ENCODE measurements around the gene PRKCE.
"Not testable (repeated sequence)": the region's sequence is repeated elsewhere in the genome, so short reads cannot be mapped to it uniquely, and the experiment has no call there.

PRKCE gene

GRCh38 chr2:45883603-45884000, 232.1 kb downstream of the PRKCE start:
- no peak for DNase-seq (ENCODE audit: low read depth in 2 of 3, low spot score in 1 of 3)

DNA sequence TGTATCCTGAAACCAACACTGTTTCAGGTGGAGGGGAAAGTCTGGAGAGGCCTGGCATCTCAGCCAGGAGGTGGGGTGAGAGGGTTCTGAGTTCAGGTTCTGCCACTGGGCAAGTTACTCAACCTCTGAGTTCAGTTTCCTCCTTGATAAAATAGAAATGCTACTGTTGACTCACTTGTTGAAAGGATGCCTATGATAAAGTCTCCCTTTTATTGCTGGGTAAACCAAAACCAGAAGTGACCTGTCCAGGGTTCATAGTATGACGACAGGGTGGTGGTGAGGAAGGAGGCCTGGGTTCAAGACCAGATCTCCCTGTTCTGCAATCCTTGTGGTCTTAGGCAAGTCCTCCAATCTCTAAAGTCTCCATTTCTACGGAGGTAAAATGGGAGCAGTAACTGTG, 232.7 kb downstream of the PRKCE start:
- DNase-seq (ENCODE audit: low read depth in 2 of 3, low spot score in 1 of 3) = no peak

DNA sequence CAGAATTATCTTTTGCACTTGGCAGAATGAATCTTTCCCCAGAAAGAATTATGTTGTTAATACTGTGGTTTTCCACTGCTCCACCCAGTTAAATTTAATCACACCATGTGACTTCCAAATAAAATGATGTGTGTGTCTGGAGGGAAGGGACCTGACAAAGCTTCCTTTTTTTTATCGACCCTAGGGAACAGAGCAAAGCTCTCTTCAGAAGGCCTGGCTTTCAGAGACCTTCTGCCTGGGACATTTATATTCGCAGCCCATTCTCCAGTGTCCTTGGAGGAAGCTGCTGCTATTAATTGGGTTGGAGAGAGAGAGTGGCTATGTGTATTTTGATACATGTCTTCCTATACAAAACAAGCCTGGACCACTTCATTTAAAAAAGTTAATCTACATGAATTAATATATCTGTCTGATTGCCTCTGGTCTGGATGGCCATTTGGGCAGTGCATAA, 233.7 kb downstream of the PRKCE start:
- DNase-seq (ENCODE audit: low read depth in 2 of 3, low spot score in 1 of 3) = no peak

DNA sequence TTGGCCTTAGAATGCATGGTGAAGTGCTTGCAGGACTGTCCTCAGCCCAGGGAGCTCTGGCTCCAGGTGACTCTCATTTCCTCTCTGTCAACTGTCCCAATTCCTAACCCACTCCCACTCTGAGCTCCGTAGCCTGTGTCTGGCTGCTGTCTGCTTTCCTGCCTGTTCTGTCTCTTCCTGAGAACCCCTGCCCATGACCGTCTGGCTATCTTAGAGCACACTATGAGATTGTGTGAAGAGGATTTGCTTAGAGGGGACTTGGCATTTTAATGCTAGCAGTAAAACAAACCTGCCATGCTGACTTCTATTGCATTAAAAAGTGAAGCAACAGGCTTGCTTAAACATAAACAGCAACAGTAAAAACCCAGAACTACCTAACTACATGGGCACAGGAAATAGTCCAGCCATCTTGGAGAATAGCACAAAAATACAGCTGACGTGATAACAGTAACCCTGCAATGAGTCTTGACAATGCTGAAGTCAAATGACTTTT, 234.7 kb downstream of the PRKCE start:
- no peak for DNase-seq (ENCODE audit: low read depth in 2 of 3, low spot score in 1 of 3)

DNA sequence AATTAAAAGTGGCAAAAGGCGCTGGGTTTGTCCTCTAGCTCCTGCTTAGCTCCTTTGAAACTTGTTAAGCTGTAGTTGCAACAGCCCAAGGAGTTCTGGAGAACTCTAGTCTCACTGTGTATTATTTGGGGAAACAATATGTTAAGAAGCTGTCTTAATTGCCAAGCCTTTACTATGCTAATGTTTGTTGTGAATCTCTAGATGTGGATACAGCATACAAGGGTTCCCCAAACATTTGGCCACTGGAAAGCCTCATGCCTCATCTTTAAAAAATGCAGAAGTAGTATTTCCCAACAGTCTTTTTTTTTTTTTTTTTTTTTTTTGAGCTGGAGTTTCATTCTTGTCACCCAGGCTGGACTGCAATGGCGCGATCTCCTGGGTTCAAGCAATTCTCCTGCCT, 236.7 kb downstream of the PRKCE start:
- no peak for DNase-seq (ENCODE audit: low read depth in 2 of 3, low spot score in 1 of 3)

DNA sequence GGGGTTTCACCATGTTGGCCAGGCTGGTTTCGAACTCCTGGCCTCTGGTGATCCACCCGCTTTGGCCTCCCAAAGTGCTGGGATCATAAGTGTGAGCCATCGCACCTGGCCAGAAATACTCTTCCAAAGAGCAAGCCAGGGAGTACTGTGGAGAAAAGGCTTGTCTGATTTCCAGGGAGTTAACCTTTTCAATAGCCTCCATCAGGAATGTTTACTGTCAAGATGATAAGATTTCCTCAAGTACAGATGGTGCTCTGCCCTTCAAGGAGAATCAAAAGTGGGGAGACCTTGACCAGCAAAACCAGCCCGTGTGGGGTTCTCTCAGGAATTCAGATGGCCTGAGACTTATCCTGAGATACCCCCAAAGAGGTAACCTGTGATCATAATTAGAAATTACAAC, 237.2 kb downstream of the PRKCE start:
- no peak for DNase-seq (ENCODE audit: low read depth in 2 of 3, low spot score in 1 of 3)

DNA sequence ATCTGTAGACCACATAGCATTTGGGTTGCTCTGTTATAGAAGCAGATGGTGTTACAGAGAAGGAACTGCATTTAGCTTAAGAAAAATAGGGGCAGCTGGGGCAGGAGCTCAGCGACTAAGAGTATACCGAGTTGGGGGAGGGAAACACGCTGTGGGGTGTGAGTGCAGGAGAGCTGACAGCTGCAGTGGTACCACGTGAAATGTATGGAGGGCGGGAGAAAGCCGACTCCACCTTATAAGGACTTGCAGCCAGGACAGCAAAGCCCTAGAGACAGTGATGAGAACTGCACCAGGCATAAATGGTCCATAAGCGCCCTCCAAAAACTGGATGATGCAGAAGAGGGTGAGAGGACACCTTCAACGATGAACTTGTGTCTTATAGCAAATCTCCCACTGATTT, 237.6 kb downstream of the PRKCE start:
- no peak for DNase-seq (ENCODE audit: low read depth in 2 of 3, low spot score in 1 of 3)

DNA sequence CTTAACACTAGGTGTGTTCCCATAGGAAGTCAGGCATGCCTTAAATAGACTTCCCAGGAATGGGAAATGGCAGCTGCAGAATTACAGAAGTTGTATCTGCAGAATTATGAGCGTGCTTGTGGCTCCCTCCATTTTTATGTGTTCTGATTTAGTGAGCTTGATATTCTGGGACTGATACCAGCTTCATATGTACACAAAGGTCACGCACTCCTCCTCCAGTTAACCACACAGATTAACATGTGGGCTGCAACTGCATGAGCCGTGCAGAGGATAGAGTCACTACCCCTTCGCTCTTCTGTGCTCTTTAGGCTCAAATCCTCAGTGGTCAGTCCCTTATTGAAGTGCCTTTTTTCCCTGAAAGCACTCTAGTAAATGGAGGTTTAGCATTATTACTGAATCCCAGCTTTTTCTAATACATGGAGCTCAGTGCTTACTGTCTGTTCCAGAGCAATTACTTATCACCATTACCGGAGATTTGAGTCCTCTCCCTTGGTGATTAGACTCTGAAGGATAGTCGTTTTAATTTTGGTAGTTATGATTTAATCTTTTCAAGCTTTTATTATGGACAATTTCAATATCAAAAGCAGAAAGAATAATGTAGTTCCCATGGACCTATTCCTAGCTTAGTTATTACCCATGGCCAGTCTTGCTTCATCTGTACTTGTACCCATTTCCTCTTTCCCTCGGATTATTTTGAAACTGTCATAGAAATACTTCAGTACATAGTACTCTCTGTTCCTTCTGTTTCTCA, 238.3 kb downstream of the PRKCE start:
- no peak for DNase-seq (ENCODE audit: low read depth in 2 of 3, low spot score in 1 of 3)

DNA sequence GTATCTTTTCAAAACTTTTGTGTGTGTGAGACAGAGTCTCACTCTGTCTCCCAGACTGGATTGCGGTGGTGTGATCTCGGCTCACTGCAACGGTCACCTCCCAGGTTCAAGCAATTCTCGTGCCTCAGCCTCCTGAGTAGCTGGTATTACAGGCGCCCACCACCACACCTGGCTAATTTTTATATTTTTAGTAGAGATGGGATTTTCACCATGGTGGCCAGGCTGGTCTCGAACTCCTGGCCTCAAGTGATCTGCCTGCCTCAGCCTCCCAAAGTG, 238.8 kb downstream of the PRKCE start:
- not testable (repeated sequence) for DNase-seq (ENCODE audit: low read depth in 2 of 3, low spot score in 1 of 3)

- no peak for DNase-seq (ENCODE audit: low read depth in 2 of 3, low spot score in 1 of 3)
Observed at GRCh38 chr2:45890819-45891218, 239.3 kb downstream of the PRKCE start.

- no peak for DNase-seq (ENCODE audit: low read depth in 2 of 3, low spot score in 1 of 3)
Observed at GRCh38 chr2:45891719-45892424, 240.4 kb downstream of the PRKCE start.

GRCh38 chr2:45892425-45892745, 240.9 kb downstream of the PRKCE start:
- no peak for DNase-seq (ENCODE audit: low read depth in 2 of 3, low spot score in 1 of 3)

GRCh38 chr2:45892757-45893156, 241.3 kb downstream of the PRKCE start:
- DNase-seq (ENCODE audit: low read depth in 2 of 3, low spot score in 1 of 3) = no peak

DNA sequence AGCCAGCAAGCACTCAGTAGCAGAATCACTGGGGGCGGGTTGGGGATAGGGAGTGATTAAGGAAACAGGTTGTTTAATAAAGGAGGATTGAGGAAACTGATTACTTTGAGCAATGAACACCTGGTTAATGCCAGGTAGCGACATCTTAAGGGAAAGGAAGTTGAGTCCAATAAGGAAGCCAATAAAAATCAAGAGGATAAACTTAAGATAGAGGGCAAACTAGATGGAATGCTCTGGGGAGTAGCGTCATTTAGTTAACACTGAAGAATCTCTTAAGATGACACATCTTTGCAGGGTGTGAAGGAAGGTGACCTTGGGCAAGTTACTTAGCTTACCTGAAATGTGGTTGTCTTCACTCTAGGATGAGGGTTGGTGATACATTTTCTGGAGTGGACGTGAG, 242.7 kb downstream of the PRKCE start:
- DNase-seq (ENCODE audit: low read depth in 2 of 3, low spot score in 1 of 3) = no peak

DNA sequence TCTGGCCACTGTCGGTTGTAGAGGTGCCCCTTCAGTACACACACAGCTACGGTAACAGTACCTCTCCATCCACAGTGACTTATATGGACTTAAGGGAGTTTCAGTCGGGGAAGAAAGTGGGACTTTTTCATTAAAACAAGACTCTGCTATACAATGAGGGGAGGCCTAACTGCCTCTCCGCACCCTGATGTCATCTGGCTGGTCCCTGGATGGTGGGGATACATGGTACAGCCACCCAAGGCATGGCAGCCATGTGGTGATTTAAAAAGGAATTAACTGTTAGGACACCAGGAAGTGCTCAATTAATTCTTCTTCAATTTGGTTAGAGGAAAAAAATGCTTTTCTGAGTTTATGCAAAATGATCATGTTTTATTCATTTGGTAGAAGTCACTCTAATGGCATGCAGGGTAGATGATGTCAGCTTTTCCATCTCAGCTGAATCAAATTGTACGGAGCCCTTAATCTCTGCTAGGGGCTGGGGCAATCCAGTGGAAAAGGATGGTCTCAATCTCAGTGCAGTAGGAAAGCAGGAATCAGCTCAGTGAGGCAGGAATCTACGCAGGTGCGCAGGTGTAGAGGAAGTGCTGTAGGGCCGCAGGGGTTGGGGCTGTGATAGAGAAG, 243.9 kb downstream of the PRKCE start:
- no peak for DNase-seq (ENCODE audit: low read depth in 2 of 3, low spot score in 1 of 3)

- DNase-seq (ENCODE audit: low read depth in 2 of 3, low spot score in 1 of 3) = no peak
Observed at GRCh38 chr2:45896311-45896710, 244.8 kb downstream of the PRKCE start.

DNA sequence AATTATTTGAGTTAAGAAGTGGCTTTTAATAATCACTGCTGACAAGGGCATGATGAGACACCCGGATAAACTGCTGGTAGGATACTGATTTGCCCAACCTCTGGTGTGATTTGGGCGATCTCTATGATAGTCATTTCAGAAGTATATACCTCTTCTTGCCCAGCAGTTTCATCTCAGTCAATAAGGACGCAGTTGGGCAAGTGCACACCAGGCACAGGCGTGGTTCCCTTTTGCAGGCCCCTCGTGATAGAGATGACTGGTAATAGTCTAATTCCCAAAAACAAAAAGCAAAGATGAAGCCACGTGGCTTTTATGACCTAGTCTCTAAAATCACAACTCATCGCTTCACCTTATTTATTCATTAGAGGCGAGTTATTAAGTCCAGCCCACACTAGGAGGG, 246.4 kb downstream of the PRKCE start:
- no peak for DNase-seq (ENCODE audit: low read depth in 2 of 3, low spot score in 1 of 3)

DNA sequence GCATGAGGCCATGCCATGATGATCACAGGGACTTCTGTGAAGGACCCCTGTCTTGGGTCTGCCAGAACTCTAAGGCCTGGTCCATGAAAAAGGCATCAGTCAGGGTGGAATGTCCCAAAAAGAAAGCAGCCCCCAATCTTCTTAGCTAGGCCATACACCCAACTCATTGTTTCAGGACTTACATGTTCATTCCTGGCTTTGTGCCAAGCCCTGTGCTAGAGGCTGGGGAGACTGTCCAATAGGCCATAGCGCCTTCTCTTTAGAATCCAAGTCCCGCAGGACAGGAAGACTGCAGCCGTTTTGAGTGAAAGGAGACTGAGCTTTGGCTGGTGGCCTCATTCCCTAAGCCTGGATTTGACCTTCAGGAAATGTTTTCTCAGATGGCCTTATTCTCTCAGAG, 247.3 kb downstream of the PRKCE start:
- no peak for DNase-seq (ENCODE audit: low read depth in 2 of 3, low spot score in 1 of 3)

GRCh38 chr2:45899926-45900325, 248.5 kb downstream of the PRKCE start:
- no peak for DNase-seq (ENCODE audit: low read depth in 2 of 3, low spot score in 1 of 3)

DNA sequence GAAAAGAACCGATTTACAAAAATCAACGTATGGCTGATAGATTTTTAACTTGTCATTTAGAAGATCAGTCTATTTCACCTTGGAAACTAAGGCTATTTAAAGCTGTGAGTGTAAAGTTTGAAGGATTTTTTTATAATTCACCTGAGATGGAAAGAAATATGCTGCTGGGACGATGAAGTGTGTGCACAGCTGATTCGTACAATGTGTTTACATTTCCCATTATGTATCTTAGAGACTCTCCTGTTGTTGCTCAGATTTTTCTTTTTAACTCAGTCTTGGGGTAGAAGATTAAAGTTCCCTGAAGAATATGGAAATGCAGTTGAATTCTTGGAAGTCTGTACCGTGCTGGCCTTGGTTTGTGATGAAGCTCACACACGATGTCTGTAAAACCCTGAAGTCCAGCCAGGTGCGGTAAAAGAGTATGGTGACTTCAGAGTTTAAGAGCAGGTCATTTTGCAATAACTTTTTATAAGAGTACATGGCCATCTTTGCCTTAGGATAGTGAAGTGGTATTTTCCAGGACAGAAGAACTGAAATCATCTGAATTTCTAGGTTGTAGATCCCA, 250.1 kb downstream of the PRKCE start:
- no peak for DNase-seq (ENCODE audit: low read depth in 2 of 3, low spot score in 1 of 3)

- DNase-seq (ENCODE audit: low read depth in 2 of 3, low spot score in 1 of 3) = no peak
Observed at GRCh38 chr2:45902380-45902779, 250.9 kb downstream of the PRKCE start.

DNA sequence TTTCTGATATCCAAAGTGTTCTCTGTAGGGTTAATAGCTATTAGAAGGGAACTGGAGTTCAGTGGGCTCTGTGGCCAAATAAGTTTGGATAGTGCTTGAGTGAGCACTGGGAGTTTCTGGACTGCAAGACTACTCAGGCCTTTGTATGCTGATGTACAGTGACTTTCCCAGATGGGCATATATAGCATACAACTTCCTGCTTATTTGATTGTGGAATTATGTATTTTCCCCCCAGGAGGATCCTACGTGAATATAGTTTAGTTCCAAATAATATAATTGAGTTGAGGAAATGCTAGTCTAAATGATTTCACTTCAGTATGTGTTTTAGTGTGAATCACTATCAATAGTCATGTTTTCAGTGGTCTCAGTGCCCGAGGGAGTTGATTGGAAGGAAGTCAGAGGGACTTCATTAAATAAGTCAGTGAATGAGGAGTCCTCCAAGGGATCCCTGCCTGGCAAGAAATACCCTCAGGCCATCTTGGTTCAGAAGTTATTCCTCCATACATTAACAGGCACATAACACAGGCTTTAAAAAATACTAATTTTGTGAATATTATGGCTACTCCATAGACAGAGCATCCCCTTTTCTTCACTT, 251.4 kb downstream of the PRKCE start:
- DNase-seq (ENCODE audit: low read depth in 2 of 3, low spot score in 1 of 3) = no peak

Measured in stimulated activated CD4-positive, alpha-beta T cell treated with anti-CD3 and anti-CD28 coated beads, Interleukin-12 subunit alpha, Interleukin-12 subunit beta, amount 100 ng/mL, for 48 hours (primary cell).